ENCODE results near the gene MYPOP. TPM values are rescaled to one million over a fixed set of nuclear protein-coding genes. Genes with fewer than 3 reads are reported as not detected.

MYPOP gene
- total RNA-seq, 4 donors from 2014 or later: 1.3 to 6.8 (median 2.6) TPM

- DNase-seq (ENCODE audit: low spot score) (no peak), ATAC-seq (ENCODE audit: low FRiP score) (no peak)
- no peak for TF ChIP-seq CTCF (IDR thresholded peaks at IDR 0.05)
Observed at GRCh38 chr19:45922281-45922680, 19.9 kb upstream of the MYPOP start.

- no peak for ATAC-seq (ENCODE audit: low FRiP score)
- TF ChIP-seq CTCF (IDR thresholded peaks at IDR 0.05): no peak
- DNase-seq (ENCODE audit: low spot score): no peak
Observed at GRCh38 chr19:45920458-45920857, 18.0 kb upstream of the MYPOP start.

GRCh38 chr19:45919678-45920077 is 17.3 kb upstream of the MYPOP start:
- DNase-seq (ENCODE audit: low spot score) (no peak), ATAC-seq (ENCODE audit: low FRiP score) (no peak)
- no peak for TF ChIP-seq CTCF (IDR thresholded peaks at IDR 0.05)

GRCh38 chr19:45918721-45919120 is 16.3 kb upstream of the MYPOP start:
- TF ChIP-seq CTCF (IDR thresholded peaks at IDR 0.05): no peak
- ATAC-seq (ENCODE audit: low FRiP score): no peak
- no peak for DNase-seq (ENCODE audit: low spot score)

- DNase-seq (ENCODE audit: low spot score): no peak
- ATAC-seq (ENCODE audit: low FRiP score): no peak
- no peak for TF ChIP-seq CTCF (IDR thresholded peaks at IDR 0.05)
Observed at GRCh38 chr19:45917421-45918091, 15.1 kb upstream of the MYPOP start.

GRCh38 chr19:45913874-45914830 is 11.7 kb upstream of the MYPOP start, which contains the start of gene NANOS2:
NANOS2 (minus strand) TSS chr19:45914778; CDS start chr19:45914693, 85 bp downstream.
- no peak for TF ChIP-seq CTCF (IDR thresholded peaks at IDR 0.05)
- no peak for DNase-seq (ENCODE audit: low spot score)
- ATAC-seq (ENCODE audit: low FRiP score): no peak

Measured in omental fat pad (tissue), 4 donors.